ENCODE data around the gene STXBP5.

The STXBP5 gene

GRCh38 chr6:147179809-147180208 lies 24.4 kb upstream of the STXBP5 start:
- DNase-seq = no peak

GRCh38 chr6:147180926-147181325 lies 23.3 kb upstream of the STXBP5 start:
- DNase-seq = no peak

DNA sequence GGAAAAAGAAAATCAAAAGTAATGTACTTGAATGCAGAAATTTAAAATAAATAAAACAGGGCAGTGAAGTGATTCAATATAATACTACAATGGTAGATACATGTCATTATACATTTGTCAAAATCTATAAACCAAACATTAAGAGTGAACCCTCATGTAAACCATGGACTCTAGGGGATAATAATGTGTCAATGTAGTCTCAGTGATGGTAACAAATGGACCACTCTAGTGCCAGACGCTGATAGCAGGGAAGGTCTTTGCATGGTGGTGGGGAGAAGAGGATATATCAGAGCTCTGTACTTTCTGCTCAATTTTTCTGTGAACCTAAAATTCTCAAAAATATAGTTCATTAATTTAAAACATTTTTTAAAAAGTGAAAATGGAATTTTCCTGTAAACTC lies 19.8 kb upstream of the STXBP5 start:
- DNase-seq = no peak

DNA sequence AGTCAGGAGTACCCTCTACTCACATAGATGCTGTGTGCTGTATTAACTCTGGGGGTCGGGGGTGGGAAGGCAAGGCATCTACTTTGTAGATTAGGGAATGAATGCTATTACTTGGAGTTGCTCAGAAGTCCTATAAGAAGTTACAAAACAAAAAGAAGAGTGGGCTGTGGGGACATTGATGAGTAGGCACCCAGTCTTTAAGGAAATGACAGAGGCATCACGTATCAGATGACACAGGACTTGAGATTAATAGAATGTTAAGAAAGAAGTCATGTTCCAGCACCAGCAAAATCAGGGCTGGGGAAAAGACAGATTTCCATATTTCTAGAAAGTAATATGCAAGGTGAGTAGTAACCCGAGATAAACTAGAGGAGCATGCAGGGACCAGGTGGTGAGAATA lies 19.0 kb upstream of the STXBP5 start:
- no peak for DNase-seq

GRCh38 chr6:147190556-147190955 lies 13.7 kb upstream of the STXBP5 start:
- no peak for DNase-seq

DNA sequence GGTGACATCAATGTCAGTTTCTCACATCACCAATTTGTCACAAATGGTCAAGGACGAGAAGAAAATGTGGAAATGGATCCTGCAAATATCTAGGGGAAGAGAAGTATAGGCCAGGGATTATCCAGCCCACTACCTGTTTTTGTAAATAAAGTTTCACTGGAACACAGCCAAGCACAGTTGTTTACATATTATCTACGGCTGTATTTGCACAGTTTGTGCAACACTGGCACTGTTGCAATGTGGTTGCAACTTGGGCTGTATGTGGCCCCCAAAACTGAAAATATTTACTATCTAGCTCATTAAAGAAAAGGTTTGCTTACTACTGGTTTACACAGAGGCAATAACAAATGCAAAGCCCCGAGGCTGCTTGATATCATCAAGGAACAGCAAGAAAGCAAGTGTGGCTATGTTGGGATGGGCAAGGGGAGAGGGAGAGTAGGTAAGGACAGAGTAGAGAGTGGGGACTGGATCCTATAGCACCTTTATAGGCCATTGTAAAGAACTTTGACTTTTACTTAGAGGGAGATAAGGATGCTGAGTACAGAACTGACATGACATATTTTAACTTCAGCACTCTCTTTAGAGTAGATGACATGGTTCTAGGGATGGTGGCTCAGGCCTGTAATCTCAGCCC lies 11.8 kb upstream of the STXBP5 start:
- no peak for DNase-seq

DNA sequence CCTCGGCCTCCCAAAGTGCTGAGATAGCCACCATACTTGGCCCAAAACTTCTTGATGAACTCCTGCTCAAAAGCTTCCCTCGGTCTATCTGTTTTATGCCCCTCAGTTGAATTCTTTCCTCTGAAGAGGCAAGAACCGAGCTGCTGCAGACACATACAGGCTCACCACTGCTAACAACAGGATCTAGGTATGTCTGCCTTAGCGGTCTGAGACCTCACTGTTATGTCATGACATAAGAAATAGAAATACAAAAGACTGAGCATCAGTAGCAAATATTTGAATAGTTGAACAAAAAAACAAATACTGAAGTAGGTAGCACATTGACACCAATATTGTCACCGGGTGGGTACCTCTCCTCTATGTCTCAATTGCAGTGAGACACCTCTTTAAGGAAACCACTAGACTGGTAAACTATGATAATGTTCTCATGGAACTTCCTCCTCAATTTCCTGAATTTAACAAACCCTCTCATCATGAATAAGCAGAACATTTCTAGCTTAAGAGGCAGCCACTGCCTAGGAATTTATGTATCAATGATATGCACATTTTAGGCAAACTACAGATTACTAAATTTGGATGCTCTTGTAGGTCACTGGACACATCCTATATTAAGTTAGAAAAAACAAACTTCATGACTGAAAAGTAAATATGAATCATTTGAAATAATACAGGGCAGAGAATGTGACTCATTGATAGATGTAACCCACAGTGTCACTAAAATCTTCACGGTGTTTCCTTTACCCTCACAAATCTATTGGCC lies 9.4 kb upstream of the STXBP5 start:
- DNase-seq = no peak

DNA sequence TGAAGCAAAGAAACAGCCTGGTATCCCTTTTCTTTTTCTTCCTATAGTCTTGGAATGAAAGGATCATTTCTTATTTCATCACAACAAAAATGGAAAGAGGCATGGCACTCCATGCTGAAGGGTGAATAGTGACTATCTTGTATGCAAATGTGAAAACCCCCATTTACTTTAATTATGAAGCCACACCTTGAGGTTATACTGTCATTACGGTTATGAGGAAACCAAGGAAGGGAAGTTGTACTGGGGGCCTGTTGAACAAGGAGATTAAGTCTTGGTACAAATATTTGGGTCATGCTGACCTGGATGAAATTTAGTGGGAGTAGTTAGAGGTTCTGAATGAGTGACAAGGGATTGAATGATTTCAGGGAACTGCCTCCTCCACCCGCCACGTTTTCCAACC lies 8.7 kb upstream of the STXBP5 start:
- no peak for DNase-seq

DNA sequence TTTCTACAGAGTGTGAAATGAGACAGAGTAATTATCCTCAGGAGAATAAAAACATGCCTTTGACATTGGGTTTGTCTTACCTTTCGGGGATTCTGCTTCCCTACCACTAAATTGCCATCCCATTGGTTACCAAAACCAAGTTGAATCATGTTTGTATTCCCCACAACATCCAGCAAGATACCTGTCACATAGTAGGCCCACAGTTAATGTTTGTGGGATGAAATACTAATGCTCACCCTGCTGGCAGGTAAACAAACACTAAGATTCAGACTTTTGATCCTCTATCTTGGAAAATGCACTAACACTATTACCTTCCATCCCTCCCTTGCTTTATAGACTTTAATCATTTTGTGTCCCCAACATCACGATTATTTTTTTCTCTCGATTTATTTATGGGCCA lies 8.2 kb upstream of the STXBP5 start:
- DNase-seq = no peak

- no peak for DNase-seq
These were observed 3.5 kb upstream of the STXBP5 start for GRCh38 chr6:147200711-147201110.

- DNase-seq = peak; percentile 53
These were observed 2.2 kb upstream of the STXBP5 start for GRCh38 chr6:147201885-147202515.

DNA sequence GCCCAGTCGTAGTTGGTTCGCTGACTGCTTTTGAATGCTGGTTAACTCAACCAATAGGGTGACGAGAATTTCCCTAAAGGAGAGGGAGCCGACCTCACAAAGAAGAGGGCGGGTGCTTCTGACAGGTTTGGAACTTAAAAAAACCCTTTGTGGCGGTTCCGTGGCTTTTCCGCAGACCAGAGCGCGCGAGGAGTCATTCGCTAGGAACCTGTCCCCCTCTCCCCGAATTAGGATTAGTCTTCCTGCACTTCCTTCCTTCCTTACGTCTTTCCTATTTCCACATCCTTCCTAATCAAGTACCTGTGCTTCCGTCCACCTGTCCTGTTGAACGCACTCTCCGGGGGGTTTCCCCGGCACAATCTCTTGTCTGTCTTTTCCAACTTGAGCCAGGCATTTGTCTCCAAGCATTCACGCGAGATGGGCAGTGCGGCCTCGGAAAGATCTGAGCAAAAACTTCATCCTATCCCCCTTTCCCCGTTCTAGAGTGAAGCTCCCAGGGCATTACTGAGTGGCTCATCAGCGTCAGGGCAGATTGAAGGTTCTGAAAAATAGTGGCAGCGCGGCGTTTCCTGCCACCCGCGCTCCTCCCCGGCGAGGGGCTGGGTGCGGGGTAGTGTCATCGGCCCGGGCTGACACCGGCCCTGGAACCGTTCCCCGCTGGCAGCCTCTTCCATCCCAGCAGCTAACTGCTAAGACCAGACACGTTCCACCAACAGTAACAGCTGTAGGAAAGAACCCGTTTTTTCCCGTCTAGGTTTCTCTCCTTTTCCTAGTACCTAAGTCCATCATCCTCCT lies 1.5 kb upstream of the STXBP5 start:
- peak; percentile 96 for DNase-seq

GRCh38 chr6:147203311-147204059 lies 732 bp upstream of the STXBP5 start:
- DNase-seq = peak; percentile 86

DNA sequence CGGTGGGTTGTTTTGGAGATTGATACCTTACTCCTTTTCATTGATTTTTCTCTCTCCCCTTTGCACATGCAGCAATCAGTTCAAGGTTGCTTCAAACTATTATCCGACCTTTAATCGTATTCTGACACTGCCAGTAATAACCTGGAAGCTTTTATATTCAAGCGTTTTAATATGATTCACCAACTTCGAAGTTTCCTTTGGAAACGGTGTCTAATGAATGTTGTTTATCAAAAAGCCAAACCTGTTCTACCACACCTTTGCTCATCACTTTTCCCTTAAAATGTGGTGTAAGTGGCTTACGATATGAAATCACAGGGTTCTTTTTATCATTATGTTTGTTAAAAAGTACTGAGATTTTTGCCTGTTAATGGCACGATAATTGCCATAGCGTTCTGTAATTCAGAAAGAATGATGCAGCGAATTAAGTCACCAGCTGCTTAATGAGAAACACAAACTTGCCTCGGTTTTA lies 660 bp downstream of the STXBP5 start:
- DNase-seq = peak; percentile 64

DNA sequence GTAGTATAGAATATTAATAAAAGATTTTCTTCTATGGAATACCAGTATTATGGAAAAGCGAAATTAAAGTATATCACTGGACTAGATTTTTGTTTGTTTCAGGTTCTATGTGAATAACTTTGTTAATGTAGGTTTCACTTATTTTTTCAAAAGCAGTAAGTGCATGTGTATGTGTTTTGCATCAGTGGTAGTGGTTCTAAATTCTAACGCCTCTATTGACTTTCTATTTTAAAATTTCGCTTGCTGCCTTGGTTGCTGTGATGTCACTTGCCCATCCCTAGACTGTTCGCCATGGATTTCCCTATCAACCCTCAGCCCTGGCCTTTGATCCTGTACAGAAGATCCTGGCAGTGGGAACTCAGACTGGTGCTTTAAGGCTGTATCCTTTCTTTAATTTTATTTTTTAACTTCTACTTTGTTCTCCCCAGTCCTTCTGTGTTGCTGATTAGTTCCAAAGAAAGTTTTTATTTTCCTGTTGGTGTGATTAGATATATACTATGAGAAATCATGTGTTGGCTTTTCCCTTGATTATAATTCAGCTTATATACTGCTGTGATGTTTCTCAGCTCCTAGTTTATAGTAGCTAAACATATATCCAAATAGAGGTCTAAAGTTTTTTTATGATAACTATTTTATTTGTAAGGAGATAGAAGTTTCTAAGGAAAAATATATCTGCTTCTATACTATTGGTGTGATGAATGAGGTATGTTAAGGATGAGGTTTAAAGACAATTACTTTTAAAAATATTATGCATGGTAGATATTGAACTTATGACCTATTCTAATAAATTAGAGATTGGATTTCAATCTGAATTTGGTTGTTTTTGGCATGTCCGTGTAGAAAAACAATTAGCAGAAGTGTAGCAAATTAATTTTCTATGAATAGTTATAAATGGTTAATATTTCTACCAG lies 1.7 kb downstream of the STXBP5 start:
- DNase-seq = peak; percentile 53

DNA sequence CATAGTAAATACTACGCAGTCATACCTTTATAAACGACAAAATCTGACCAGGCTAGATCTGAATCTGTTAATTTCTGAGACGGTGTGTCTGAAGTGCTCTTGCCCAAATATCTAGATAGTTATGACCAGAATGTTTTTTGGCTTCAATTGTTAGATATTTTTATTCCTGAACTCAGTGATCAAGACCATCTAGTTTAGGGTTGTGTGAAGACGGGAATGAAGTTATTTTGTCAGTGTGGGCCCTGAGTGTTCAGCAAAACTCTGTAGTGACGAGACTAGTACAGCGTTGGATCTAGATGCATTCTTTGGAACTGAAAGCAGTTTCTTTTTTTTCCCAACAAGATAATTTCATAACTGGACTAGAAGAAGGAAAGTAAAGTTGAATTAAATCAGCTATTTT lies 3.1 kb downstream of the STXBP5 start:
- peak; percentile 7 for DNase-seq

- DNase-seq = peak; percentile 4
These were observed 3.9 kb downstream of the STXBP5 start for GRCh38 chr6:147207837-147208754.

DNA sequence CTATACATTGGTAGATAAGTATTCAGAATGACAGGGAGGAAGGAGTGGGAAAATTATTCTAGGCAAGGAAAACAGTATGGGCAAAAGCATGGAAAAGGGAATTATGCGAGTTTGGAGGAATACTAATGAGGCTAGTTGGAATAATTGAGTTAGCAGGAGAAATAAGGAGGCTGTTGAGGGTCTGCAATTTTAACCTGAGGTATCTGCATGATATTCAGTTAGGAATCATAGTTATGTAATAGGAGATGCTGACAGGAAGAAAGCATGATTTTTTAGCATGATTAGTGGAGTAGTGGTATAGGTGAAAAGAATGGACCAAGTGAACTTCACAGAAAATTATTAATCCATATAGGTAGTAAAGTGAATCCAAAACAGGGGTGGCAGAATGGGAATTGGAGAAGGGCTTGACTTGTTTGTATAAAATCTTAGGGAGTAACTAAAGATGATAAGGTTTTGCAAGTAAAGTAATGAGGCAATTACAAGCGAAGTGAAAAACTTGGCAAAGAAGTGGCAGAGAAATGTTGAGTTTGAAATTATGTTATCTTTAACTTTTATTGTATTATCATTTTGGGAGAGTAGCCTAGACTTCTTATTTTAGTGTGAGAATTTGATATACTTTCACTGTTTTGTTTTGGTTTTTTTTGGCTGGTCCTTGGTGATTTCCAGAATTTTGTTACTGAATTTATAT lies 5.7 kb downstream of the STXBP5 start:
- no peak for DNase-seq

- no peak for DNase-seq
These were observed 7.1 kb downstream of the STXBP5 start for GRCh38 chr6:147211349-147211748.

DNA sequence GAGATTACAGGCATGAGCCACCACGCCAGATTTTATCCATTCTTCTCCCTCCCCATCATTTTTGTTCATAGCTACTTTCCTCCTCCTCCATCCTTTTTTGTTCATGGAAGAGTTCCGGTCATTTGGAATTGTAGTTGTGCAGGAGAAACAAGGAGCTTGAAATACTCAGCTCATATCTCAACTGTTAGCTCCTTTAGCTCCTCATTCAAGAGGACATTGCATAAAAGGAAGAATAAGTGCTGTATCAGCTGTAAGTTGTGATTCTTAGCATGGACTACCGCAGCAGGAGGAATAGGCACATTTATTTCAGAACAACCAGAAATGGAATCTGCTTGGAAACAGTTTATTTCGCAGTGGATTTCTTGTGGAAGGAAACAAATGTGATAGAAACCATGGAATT lies 7.6 kb downstream of the STXBP5 start:
- DNase-seq = no peak
